H1 (cell line): ENCODE data around the gene MTIF3. TPM values are rescaled to one million over a fixed set of nuclear protein-coding genes. Genes with fewer than 3 reads are reported as not detected.

Experiments
- CHD7 ChIP-seq: fragments of 300-600 bp; sonication (generic); IDR thresholded peaks from 2 replicates; pipeline ENCODE4 v1.7.1; 2012; ENCODE audit warnings: low read length, moderate library complexity, mild to moderate bottlenecking, inconsistent platforms; ENCODE audit not compliant: insufficient replicate concordance
- CTCF ChIP-seq, 3 experiments: IDR thresholded peaks; 1 replicate in 2 of 3; 2 replicates in 1 of 3; pipeline versions ENCODE4 v1.5.1 to v1.6.1; 2011; ENCODE audit warnings: low read length in 3 of 3, mild to moderate bottlenecking in 3 of 3, inconsistent platforms in 2 of 3, low read depth in 1 of 3, moderate library complexity in 1 of 3; ENCODE audit not compliant: insufficient read depth in 1 of 3; ENCODE audit errors: control extremely low read depth in 1 of 3
- HDAC6 ChIP-seq: IDR thresholded peaks from one replicate; pipeline ENCODE4 v1.7.1; 2012; ENCODE audit warnings: low read depth, mild to moderate bottlenecking, inconsistent platforms, low read length, moderate library complexity
- PHF8 ChIP-seq: fragments of 200-600 bp; sonication (generic); conservative IDR thresholded peaks from 2 replicates; pipeline ENCODE4 v1.7.1; 2012; ENCODE audit warnings: low read depth, mild to moderate bottlenecking, inconsistent platforms, low read length, moderate library complexity
- SRF ChIP-seq: IDR thresholded peaks from 2 replicates; pipeline ENCODE4 v1.6.1; 2011; ENCODE audit warnings: mild to moderate bottlenecking, low read depth, low read length, moderate library complexity
- polyA plus RNA-seq, 7 experiments: library from polyadenylated mRNA; depleted of rRNA in 3 of 7; stranded (reverse) in 5 of 7; unstranded in 2 of 7; fragments of >200 nt in 5 of 7; fragments of 200-250 nt in 2 of 7; gene quantifications; 1 replicate in 5 of 7; 2 replicates in 1 of 7; 4 replicates in 1 of 7; pipeline versions ENCODE4 v1.2.1 to v1.2.3, GENCODE V29; 2011 to 2013; ENCODE audit warnings: missing spikeins in 2 of 7, mixed read lengths in 2 of 7
- total RNA-seq: library from RNA; stranded (reverse); fragmentation: NEBNext Ultra II Directional; extraction: Animal tissue kit (Norgen Biotek cat#: 25700); gene quantifications from 2 replicates; pipeline ENCODE4 v1.2.1, GENCODE V29; 2021

Gene MTIF3
- total and polyA plus RNA-seq, 2 of the 8 experiments (the other 6 are each of a cell fraction or from before 2014, with no cell fraction given): 29.4 to 36.4 TPM

- TF ChIP-seq CHD7: no peak
- no peak for TF ChIP-seq SRF
- TF ChIP-seq PHF8: no peak
- no peak for TF ChIP-seq HDAC6
- TF ChIP-seq CTCF (IDR thresholded peaks at IDR 0.05; ENCODE audit: control extremely low read depth in 1 of 3, insufficient read depth in 1 of 3, low read depth in 1 of 3, low read length in 3 of 3): no peak
- TF ChIP-seq, all 59 proteins: peak for 0
Measured at GRCh38 chr13:27449081-27449603, 1.2 kb downstream of the MTIF3 start (continued).
